HUDEP-2 (cell line): ENCODE results near the gene SORCS2.

Source experiments
- DNase-seq, 76 experiments: peaks; one replicate each; lab custom pipeline; 2025; ENCODE audit not compliant: unreplicated experiment in 76 of 76; lab: John Stamatoyannopoulos, UW

SORCS2 gene

GRCh38 chr4:7614350-7614949, 422.1 kb downstream of the SORCS2 start:
- DNase-seq = no peak

DNA sequence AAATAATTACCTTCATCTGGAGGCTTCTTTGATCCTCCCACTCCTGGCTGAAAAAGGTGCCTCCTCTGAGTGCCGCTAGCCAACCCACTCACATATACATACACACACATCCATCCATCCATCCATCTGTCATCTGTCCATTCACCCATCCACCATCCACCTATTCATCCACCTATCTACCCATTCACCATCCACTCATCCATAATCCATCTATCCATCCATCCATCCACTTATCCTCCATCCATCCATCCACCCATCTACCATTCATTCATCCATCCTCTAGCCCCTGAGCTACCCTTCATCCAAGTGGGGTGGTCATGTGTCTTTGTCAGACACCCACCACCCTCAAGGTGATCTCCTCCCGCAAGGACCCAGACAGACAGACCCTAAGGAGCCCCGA, 423.9 kb downstream of the SORCS2 start:
- DNase-seq = no peak

- DNase-seq = no peak
These were observed 426.0 kb downstream of the SORCS2 start for GRCh38 chr4:7618361-7618760.

DNA sequence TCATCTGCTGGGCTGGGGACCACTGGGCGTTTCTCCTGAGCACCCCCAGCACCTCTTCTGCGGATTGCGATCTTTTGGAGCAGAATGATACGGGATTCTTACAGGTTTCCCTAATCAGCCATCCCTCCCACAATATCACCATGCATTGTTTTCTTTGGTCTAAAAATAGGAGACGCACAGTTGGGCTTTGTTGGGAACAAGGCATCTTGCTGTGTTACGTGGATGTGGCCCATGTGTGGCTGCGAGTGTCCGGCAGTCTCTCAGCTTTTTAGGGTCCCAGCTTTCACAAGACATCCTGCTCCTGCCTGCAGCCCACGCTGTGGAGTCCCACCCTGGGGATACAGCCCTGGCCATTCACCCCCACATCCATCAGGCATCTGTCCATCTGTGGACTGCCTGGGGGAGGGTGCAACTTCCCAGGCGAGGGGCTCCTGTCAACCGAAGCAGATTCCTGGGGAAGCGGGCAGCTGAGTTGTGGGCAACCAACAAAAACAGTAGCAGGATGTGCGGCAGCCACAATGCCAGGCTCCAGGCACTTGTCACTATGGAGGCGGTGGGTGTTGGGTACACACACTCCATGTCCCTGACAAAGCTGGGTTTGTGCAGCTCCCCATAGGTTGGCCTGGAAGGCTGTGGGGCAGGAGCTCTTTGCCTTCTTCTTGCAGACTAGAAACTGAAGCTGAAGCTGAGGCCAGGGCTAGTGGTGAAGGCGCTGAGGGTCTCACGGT, 427.9 kb downstream of the SORCS2 start:
- no peak for DNase-seq

GRCh38 chr4:7620814-7621176, 428.5 kb downstream of the SORCS2 start:
- DNase-seq = no peak

GRCh38 chr4:7621252-7622035, 429.1 kb downstream of the SORCS2 start:
- no peak for DNase-seq

DNA sequence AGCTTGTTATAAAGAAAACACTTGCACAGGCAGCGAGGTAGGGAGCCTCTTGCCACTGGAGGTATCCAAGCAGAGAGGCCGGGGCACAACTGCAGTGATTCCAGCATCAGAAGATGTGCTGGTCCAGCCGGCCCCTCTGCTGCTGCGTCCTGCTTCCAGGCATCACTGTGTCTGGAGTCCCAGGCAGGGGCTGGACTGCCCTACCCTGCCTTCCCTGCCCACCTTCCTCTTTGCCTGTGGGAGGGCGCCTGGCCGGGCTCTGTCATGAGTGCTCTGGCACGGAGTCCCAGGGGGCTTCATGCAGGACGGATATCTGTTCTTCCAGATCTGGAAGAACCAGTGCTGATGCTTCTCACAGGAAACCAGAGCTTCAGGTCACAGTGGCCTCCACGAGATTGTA, 430.0 kb downstream of the SORCS2 start:
- DNase-seq = no peak

GRCh38 chr4:7623468-7623867, 431.1 kb downstream of the SORCS2 start:
- no peak for DNase-seq

DNA sequence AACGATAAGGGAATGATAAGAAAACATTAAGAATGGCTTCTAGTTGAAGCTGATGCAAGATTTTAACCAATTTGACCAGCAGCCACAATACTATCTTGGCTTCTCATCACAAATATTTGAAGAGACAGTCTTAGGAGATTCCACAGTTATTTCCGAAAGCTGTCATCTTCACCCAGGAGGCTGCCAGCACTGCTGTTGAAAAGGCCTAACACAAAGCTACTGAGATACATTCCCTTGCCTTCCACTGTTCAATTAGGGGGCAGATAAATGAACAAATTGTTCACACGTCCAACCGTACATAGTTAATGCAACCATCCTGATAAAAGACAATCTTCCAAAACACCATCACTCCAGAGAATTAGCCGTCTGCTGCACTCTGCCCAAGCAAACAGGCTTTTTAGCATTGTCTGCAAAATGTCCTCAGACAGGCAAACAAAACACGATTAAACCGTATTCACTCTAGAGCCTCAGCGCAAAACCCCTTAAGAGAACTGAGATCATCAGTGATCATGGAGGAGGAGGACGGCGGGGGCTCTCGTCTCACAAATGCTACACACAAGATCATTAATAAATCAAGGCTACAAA, 432.1 kb downstream of the SORCS2 start:
- DNase-seq = no peak

DNA sequence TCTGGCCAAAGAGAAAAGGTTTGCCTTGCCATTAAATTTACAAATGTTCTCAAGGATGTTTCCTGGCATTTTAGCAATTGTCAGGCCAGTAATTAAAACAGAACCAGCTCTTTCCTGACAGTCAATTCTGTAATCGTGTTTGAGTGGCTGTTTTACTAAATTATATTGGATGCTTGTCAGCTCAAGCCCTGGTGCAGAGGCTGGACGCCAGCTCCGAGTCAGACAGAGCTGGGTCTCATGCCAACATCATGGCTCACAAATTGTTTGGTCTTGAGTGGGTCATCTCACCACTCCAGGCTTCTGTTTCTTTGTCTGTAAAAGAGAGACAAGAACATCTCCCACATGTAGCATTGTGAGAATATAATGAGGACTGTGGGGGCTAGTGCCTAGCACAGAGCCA, 432.7 kb downstream of the SORCS2 start:
- no peak for DNase-seq

DNA sequence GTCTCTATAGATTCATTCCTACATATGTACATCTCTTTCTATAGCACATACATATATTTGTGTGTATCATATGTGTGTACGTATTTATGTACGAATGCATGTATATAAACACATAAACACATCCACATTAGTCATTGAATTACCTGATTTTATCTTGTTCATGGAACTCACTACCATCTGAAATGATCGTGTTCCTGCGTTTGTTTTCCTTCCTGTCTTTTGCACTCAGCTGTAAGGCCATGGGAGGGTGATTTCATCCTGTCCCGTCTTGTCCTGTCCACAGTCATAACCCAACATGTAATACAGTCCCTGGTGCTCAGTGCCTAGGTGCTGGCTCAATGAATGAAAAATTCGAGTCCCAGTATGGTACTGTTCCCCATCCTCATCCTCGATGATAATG, 434.2 kb downstream of the SORCS2 start:
- no peak for DNase-seq

- DNase-seq = no peak
These were observed 435.2 kb downstream of the SORCS2 start for GRCh38 chr4:7627251-7628250.

GRCh38 chr4:7628432-7628831, 436.1 kb downstream of the SORCS2 start:
- DNase-seq = no peak

DNA sequence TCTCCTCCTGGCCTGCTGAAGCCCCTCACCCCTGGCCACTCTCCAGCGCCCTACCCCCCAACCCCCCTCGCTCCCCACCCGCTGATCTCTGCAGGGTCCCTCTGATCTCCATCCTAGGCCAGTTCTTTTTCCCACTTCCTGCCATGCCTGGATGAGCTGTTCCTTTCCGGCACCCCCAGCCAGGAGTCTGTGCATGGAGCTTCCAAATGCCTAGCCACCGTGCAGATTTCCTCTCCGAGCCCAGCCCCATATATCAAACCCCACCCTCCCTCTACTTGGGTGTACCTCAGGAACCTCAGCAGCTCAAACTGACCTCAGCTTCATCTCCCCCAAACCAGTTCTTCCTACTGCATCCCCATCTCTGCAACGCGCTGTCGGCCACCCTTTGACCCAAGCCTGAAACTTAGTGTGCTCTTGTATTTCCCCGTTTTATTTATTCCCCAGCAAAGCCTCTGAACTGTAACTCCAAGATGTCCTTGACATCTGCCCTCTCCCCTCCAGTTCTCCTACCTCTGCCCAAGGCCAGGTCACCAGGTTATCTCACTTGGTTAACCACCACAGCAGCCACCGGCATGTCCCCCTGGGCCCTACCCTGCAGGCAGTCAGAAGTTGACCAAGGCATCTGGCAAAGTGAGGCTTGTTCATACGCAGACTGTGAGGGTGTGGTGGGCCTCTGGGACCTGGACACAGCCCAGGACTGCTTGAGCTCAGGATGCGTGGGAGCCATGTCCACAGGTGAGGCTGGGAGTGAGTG, 437.3 kb downstream of the SORCS2 start:
- DNase-seq = no peak

- no peak for DNase-seq
These were observed 438.4 kb downstream of the SORCS2 start for GRCh38 chr4:7630568-7631287.

DNA sequence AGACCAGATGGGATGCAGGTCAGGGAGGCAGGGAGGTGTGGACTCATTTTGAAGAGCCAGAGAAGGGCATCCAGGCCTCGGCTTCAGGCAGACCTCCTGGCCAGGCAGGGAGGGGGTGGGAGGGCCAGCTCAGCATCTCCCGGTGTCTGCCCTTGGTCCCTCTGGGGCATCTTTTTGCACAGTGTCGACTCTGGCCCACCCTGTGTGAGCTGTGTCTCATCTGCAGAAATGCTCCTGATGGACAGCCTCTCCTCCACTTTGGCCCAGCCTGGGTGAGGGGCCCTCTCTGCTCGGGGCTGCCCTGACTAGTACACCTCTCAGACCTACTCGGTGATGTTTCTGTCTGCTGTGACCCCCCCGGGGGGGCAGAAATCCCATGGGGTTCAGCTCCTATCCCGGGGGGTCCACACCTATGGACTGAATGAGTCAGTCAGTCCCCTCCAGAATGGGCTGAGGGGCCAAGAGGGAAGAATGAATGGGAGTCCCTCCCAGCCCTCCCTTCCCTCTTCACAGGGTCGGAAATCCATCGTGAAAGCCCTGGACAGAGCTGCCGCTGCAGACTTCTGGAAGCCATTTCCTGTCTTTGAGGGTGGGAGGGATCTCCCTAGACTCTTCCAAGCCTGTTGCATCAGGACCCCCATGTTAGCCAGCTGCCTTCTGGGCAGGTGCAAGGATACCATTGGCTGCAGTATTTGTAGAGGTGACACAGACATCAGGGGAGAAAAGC, 439.1 kb downstream of the SORCS2 start:
- no peak for DNase-seq

GRCh38 chr4:7632341-7632740, 440.0 kb downstream of the SORCS2 start:
- DNase-seq = no peak

GRCh38 chr4:7632971-7633370, 440.6 kb downstream of the SORCS2 start:
- no peak for DNase-seq
